BE2C (cell line): ENCODE data around the gene TRABD2B.

ENCODE experiments used
- DNase-seq: peaks from one replicate; pipeline ENCODE4 v3.0.0-alpha.2; 2020
- H3K27me3 ChIP-seq: fragments of 250-450 bp; sonication (Bioruptor Pico); 2 replicates; pipeline ENCODE4 v1.5.1; 2020; ENCODE audit warnings: mild to moderate bottlenecking
- H3K36me3 ChIP-seq: fragments of 250-450 bp; sonication (Bioruptor Pico); 2 replicates; pipeline ENCODE4 v1.5.1; 2020; ENCODE audit warnings: mild to moderate bottlenecking
- H3K4me1 ChIP-seq: fragments of 250-450 bp; sonication (Bioruptor Pico); 2 replicates; pipeline ENCODE4 v1.5.1; 2020
- H3K4me3 ChIP-seq: 2 replicates; pipeline ENCODE4 v1.5.1; 2011; ENCODE audit warnings: low read depth, low read length
- H3K9me3 ChIP-seq: fragments of 250-450 bp; sonication (Bioruptor Pico); 2 replicates; pipeline ENCODE4 v1.5.1; 2020
- CTCF ChIP-seq: IDR thresholded peaks from 2 replicates; pipeline ENCODE4 v1.5.1; 2012; ENCODE audit warnings: mild to moderate bottlenecking, low read depth, low read length

The TRABD2B gene

GRCh38 chr1:47808612-47809011, 188.6 kb downstream of the TRABD2B start:
- no peak for DNase-seq
- no peak overlapping the region for H3K4me3 ChIP-seq
- no peak for TF ChIP-seq CTCF
- H3K9me3 ChIP-seq, result no peaks in the 10 kb centered on the region
- peaks cover 10% of the 10 kb centered on the region for H3K4me1 ChIP-seq
- H3K27me3 ChIP-seq, result no peaks in the 10 kb centered on the region
- H3K36me3 ChIP-seq, result no peaks in the 10 kb centered on the region

- TF ChIP-seq CTCF, result no peak
- no peaks in the 10 kb centered on the region for H3K36me3 ChIP-seq
- H3K4me3 ChIP-seq, result no peak overlapping the region
- DNase-seq, result peak; percentile 70
- no peaks in the 10 kb centered on the region for H3K27me3 ChIP-seq
- no peaks in the 10 kb centered on the region for H3K9me3 ChIP-seq
- peaks cover 12% of the 10 kb centered on the region for H3K4me1 ChIP-seq
Observed at GRCh38 chr1:47805921-47806361, 191.2 kb downstream of the TRABD2B start.

- no peak for TF ChIP-seq CTCF
- no peaks in the 10 kb centered on the region for H3K36me3 ChIP-seq
- H3K4me1 ChIP-seq, result peaks cover 12% of the 10 kb centered on the region
- H3K27me3 ChIP-seq, result no peaks in the 10 kb centered on the region
- no peaks in the 10 kb centered on the region for H3K9me3 ChIP-seq
- no peak overlapping the region for H3K4me3 ChIP-seq
- no peak for DNase-seq
Observed at GRCh38 chr1:47805018-47805417, 192.2 kb downstream of the TRABD2B start.

- DNase-seq, result peak; percentile 65
- H3K27me3 ChIP-seq, result no peaks in the 10 kb centered on the region
- H3K4me1 ChIP-seq, result peaks cover 12% of the 10 kb centered on the region
- H3K9me3 ChIP-seq, result no peaks in the 10 kb centered on the region
- no peak overlapping the region for H3K4me3 ChIP-seq
- no peaks in the 10 kb centered on the region for H3K36me3 ChIP-seq
- TF ChIP-seq CTCF, result no peak
Observed at GRCh38 chr1:47803815-47804501, 193.2 kb downstream of the TRABD2B start.

GRCh38 chr1:47797575-47797974, 199.6 kb downstream of the TRABD2B start:
- DNase-seq, result peak; percentile 66
- no peak for TF ChIP-seq CTCF
- H3K4me1 ChIP-seq, result no peaks in the 10 kb centered on the region
- no peaks in the 10 kb centered on the region for H3K27me3 ChIP-seq
- H3K4me3 ChIP-seq, result no peak overlapping the region
- no peaks in the 10 kb centered on the region for H3K9me3 ChIP-seq
- no peaks in the 10 kb centered on the region for H3K36me3 ChIP-seq

GRCh38 chr1:47796626-47797025, 200.6 kb downstream of the TRABD2B start:
- no peaks in the 10 kb centered on the region for H3K36me3 ChIP-seq
- DNase-seq, result no peak
- no peak overlapping the region for H3K4me3 ChIP-seq
- H3K27me3 ChIP-seq, result no peaks in the 10 kb centered on the region
- H3K4me1 ChIP-seq, result no peaks in the 10 kb centered on the region
- no peak for TF ChIP-seq CTCF
- no peaks in the 10 kb centered on the region for H3K9me3 ChIP-seq
